ENCODE data around the gene LRRC53.

DNA sequence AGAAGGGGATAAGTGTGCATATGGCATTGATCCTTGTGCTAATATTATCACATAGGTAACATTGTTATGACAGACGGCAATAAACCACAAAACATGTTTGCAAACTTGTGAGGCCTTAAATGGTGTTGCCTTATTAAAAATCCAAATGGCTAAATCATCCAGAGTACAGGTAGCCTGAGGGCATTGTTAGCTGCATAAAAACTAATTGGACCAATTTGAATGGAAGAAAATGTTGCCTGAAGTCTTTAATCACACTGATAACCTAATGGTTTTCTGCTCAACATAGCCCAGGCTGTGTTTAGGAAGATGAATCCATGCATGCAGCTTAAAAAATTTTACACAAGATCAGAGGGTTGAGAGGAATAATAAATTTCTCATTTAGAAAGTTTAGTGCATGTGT, 19.4 kb upstream of the LRRC53 start:
- TF ChIP-seq POLR2A (IDR thresholded peaks at IDR 0.05): no peak
- TF ChIP-seq, protein P1, sequence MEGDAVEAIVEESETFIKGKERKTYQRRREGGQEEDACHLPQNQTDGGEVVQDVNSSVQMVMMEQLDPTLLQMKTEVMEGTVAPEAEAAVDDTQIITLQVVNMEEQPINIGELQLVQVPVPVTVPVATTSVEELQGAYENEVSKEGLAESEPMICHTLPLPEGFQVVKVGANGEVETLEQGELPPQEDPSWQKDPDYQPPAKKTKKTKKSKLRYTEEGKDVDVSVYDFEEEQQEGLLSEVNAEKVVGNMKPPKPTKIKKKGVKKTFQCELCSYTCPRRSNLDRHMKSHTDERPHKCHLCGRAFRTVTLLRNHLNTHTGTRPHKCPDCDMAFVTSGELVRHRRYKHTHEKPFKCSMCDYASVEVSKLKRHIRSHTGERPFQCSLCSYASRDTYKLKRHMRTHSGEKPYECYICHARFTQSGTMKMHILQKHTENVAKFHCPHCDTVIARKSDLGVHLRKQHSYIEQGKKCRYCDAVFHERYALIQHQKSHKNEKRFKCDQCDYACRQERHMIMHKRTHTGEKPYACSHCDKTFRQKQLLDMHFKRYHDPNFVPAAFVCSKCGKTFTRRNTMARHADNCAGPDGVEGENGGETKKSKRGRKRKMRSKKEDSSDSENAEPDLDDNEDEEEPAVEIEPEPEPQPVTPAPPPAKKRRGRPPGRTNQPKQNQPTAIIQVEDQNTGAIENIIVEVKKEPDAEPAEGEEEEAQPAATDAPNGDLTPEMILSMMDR (IDR thresholded peaks at IDR 0.05): no peak

Measured in tibial nerve (tissue), 3 donors.